Pancreas (tissue), 10 donors: ENCODE measurements around the gene EPS8. TPM values are rescaled to one million over a fixed set of nuclear protein-coding genes. Genes with fewer than 3 reads are reported as not detected.
A peak's percentile ranks its signal among the peaks of the same experiment; 100 is the strongest.

Source experiments
- ATAC-seq, 4 donors: fragments of 200-7000 bp; cut with Tn5 transposase; one replicate each; pipeline versions ENCODE4 v1.8.0 to v1.9.1; 2020; ENCODE audit warnings: mild to moderate bottlenecking in 4 of 4, moderate library complexity in 4 of 4
- DNase-seq, 6 donors: peaks; one replicate each; pipeline ENCODE4 v3.0.0-alpha.2; 2020
- FAIRE-seq: peaks from 2 replicates; lab custom pipeline; 2012; peaks lifted over from hg19 to GRCh38; lab: Jason Lieb, UNC
- H3K27ac ChIP-seq, 4 donors: fragments of 200-600 bp; sonication (generic); 1 replicate in 3 of 4; 2 replicates in 1 of 4; pipeline versions ENCODE4 v1.5.0 to v1.8.0; 2020
- H3K27me3 ChIP-seq, 4 donors: fragments of 200-600 bp; one replicate each; pipeline ENCODE4 v1.8.0; 2021
- H3K36me3 ChIP-seq, 3 donors: fragments of 200-600 bp; sonication (generic) in 1 of 3; one replicate each; pipeline versions ENCODE4 v1.5.0 to v1.8.0; 2020 to 2021
- H3K4me1 ChIP-seq, 3 donors: fragments of 200-600 bp; one replicate each; pipeline ENCODE4 v1.8.0; 2021
- H3K4me3 ChIP-seq, 4 donors: fragments of 200-600 bp; sonication (generic) in 2 of 4; one replicate each; pipeline versions ENCODE4 v1.5.0 to v1.8.0; 2020 to 2021
- H3K9me3 ChIP-seq, 4 donors: fragments of 200-600 bp; one replicate each; pipeline ENCODE4 v1.8.0; 2021
- WGBS, 2 donors: extraction: QIAGEN DNeasy Blood & Tissue Kit; methylation state at CpG; one replicate each; pipeline ENCODE4 v1.1.7; 2013; 5-methylcytosine and 5-hydroxymethylcytosine counted together
- intact Hi-C, 3 donors: fragments of 100-400 bp; cut with DNase I; formaldehyde crosslinking; loops; one replicate each; pipeline versions ENCODE4 v1.11.1 to v1.14.2; 2022
- polyA plus RNA-seq, 2 donors: library from polyadenylated mRNA; stranded (reverse); fragments of 200-250 nt; gene quantifications; one replicate each; pipeline ENCODE4 v1.2.3, GENCODE V29; 2013
- total RNA-seq, 6 donors: library from RNA; stranded (reverse); fragmentation: NEBNext Ultra II Directional in 4 of 6; extraction: Animal tissue kit (Norgen Biotek cat#: 25700) in 4 of 6; gene quantifications; one replicate each; pipeline versions ENCODE4 v1.2.1 to v1.2.4, GENCODE V29; 2021 to 2023
- TF ChIP-seq, protein P1 (sequence below), 4 donors: fragments of 200-600 bp; sonication (generic) in 3 of 4; IDR thresholded peaks; one replicate each; pipeline versions ENCODE4 v1.5.0 to v1.8.0; 2021; ENCODE audit warnings: antibody characterized with exemption in 4 of 4
- donor health status: healthy with polysubstance abuse.
- donor health status: DM: no; HTN: no; CAD: no; lungs with moderate emphysema.
- donor health status: DM: no; HTN: no; CAD: no.
- donor health status: control.
- donor health status: control.
- donor health status: Bipolar disorder and iron deficiency.
- donor health status: DM: yes; HTN: yes; CAD: no.
- donor health status: DM: no; HTN: no; CAD: no.
- donor health status: DM: no; HTN: no; CAD: no.
- donor health status: DM: yes; HTN: yes; CAD: no.

Gene EPS8
- total and polyA plus RNA-seq, 8 donors = 8.2 to 26.7 (median 10.6) TPM

DNA sequence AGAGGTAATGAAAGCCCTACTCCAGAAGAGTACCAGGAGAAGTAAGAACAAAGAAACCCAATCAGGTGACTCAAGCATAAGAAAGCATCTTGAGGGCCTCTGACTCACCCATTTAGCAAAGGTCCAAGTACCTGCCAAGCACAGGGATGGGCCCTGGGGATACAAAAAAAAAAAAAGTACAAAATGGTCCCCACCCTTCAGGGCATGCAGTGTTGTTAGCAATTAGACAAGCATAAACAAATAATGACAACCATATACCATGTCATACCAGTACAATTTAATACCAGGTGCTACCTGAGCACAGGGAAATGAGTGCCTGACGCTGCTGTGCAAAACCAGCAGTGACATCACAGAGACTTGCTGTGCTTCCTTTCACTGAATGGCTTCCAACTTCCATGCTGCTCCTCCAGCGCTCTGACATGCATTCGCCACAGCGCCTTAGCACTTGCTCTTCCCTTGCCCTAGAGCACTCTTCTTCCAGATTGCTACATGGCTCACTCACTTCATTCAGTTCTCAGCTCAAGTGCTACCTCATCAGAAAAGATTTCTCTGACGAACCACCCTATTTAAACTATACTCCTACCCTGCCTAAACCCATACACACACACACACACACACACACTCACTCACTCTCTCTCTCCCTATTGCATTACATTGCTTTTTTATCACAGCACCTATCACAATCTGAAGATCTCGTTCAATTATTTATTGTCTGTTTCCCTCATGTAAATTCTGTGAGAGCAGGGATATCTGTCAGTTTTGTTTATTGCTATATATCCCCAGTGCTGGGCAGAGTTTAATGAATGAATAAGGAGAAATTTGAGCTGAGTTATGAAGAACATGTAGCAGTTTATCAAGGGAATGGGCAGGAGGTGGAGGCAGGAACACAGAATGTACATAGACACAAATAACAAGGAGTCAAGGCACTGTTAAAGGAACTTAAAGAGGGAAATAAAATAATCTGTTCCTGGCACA lies 12.9 kb upstream of the EPS8 start:
- H3K27ac ChIP-seq = no peak overlapping the region
- H3K36me3 ChIP-seq = no peaks in the 10 kb centered on the region
- H3K4me3 ChIP-seq = no peak overlapping the region
- TF ChIP-seq, protein P1, sequence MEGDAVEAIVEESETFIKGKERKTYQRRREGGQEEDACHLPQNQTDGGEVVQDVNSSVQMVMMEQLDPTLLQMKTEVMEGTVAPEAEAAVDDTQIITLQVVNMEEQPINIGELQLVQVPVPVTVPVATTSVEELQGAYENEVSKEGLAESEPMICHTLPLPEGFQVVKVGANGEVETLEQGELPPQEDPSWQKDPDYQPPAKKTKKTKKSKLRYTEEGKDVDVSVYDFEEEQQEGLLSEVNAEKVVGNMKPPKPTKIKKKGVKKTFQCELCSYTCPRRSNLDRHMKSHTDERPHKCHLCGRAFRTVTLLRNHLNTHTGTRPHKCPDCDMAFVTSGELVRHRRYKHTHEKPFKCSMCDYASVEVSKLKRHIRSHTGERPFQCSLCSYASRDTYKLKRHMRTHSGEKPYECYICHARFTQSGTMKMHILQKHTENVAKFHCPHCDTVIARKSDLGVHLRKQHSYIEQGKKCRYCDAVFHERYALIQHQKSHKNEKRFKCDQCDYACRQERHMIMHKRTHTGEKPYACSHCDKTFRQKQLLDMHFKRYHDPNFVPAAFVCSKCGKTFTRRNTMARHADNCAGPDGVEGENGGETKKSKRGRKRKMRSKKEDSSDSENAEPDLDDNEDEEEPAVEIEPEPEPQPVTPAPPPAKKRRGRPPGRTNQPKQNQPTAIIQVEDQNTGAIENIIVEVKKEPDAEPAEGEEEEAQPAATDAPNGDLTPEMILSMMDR (IDR thresholded peaks at IDR 0.05) = no peak
- no peaks in the 10 kb centered on the region for H3K4me1 ChIP-seq
- FAIRE-seq (no peak), ATAC-seq (peak in 1 of 4 donors; percentile 31), DNase-seq (no peak)
- no peaks in the 10 kb centered on the region for H3K27me3 ChIP-seq
- H3K9me3 ChIP-seq = no peaks in the 10 kb centered on the region
- 82 to 91% methylated on average over 6 of the region's 6 CpGs for WGBS, 2 donors
- intact Hi-C loops = no loop called here

DNA sequence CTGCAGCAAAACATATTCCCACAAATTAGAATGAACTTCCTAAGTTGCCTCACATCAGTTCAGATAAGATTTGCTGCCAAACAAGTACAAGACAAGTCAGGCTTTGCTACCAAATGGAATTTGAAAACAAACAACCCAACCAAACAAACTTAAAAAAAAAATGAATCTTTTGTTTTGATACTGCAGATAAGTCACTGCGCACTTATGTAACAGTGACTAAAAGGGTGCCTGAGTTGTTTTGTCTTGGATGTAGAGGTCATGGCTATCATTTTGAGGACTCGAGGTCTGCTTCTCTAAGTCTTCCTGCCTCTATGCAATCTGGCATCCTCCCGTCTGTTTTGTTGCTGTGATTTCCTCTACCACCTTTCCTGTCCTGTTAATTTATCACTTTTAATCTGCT lies 11.1 kb upstream of the EPS8 start:
- H3K27ac ChIP-seq = no peak overlapping the region
- H3K36me3 ChIP-seq = no peaks in the 10 kb centered on the region
- TF ChIP-seq, protein P1 (IDR thresholded peaks at IDR 0.05) = no peak
- ATAC-seq (no peak), FAIRE-seq (no peak), DNase-seq (no peak)
- intact Hi-C loops = no loop called here
- no peaks in the 10 kb centered on the region for H3K4me1 ChIP-seq
- no peaks in the 10 kb centered on the region for H3K9me3 ChIP-seq
- WGBS, 2 donors = 60 to 75% methylated on average over 3 of the region's 3 CpGs
- no peak overlapping the region for H3K4me3 ChIP-seq
- no peaks in the 10 kb centered on the region for H3K27me3 ChIP-seq

DNA sequence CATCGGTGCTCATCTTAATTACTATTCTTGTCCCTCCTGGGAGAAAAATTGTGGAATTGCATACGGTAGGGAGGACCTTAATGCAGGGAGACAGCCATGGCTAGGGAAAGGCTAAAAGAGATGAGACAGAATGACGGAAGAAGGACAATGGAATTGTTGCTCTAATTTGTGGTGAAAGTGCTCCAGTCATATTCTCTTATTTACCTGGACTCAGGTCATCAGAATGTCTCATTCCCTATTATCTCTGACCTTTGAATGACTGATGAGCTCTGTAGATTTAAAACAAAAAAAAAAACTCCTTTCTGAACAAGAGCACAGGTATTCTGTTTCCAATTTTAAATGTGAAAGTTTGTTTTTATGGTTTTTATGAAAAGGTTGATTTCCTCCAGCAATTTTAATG lies 8.6 kb upstream of the EPS8 start:
- DNase-seq (no peak), FAIRE-seq (no peak), ATAC-seq (no peak)
- intact Hi-C loops = no loop called here
- TF ChIP-seq, protein P1 (IDR thresholded peaks at IDR 0.05) = no peak
- 78 to 81% methylated on average over 3 of the region's 3 CpGs for WGBS, 2 donors
- Histone ChIP-seq H3K27me3 (no peaks in the 10 kb centered on the region), H3K9me3 (no peaks in the 10 kb centered on the region), H3K27ac (no peak overlapping the region), H3K36me3 (no peaks in the 10 kb centered on the region), H3K4me1 (no peaks in the 10 kb centered on the region), H3K4me3 (no peak overlapping the region)

DNA sequence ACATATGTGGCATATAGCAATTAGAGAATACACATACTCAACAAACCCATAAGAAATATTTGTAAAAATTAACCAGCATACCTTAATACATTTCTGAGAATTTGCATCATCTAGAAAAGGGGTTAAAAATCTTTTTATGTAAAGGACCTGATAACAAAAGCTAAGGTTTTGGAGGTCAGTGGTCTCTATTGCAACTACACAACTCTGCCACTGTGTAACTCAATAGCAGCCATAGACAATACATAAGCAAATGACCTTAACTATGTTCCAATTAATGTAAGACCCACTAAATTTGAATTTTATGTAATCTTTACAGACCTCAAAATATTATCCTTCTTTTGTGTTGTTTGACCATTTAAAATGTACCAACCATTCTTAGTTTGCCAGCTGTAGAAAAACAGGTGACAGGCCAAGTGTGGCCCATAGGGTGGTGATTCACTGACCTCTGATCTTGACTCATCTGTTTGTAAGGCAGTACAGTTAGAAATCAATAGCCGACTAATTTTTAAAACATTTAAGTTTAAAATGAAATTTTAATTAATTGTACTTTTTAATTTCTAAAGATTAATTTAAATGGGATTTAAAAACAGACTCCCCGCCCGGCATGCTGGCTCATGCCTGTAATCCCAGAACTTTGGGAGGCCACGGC lies 7.4 kb upstream of the EPS8 start:
- H3K4me3 ChIP-seq = no peak overlapping the region
- H3K27ac ChIP-seq = no peak overlapping the region
- no peak for ATAC-seq
- TF ChIP-seq, protein P1 (IDR thresholded peaks at IDR 0.05) = no peak
- intact Hi-C loops = no loop called here
- H3K27me3 ChIP-seq = no peaks in the 10 kb centered on the region
- no peaks in the 10 kb centered on the region for H3K4me1 ChIP-seq
- WGBS, 2 donors = 72 to 82% methylated on average over 4 of the region's 4 CpGs
- no peak for FAIRE-seq
- no peaks in the 10 kb centered on the region for H3K9me3 ChIP-seq
- DNase-seq = no peak
- no peaks in the 10 kb centered on the region for H3K36me3 ChIP-seq
